MCF 10A (cell line): ENCODE measurements around the gene FAM114A1. TPM values are rescaled to one million over a fixed set of nuclear protein-coding genes. Genes with fewer than 3 reads are reported as not detected.

Experiments used
- BruUV-seq: library from RNA; stranded (reverse); fragments of 400-500 nt; replicated peaks from 2 replicates; lab custom pipeline; 2021; lab: Mats Ljungman, UMichigan
- CTCF ChIA-PET: fragments of 300-600 bp; sonication (Branson Sonifier 250); formaldehyde crosslinking; extraction: SDS; loops from one replicate; lab custom pipeline; 2021; ENCODE audit warnings: antibody characterized with exemption, inconsistent platforms; lab: Yijun Ruan, JAX
- POLR2A ChIA-PET: fragments of 300-600, 350-650 bp; sonication (Branson Sonifier 250); formaldehyde crosslinking; extraction: SDS; loops from one replicate; lab custom pipeline; 2020; ENCODE audit warnings: antibody characterized with exemption, inconsistent platforms; lab: Yijun Ruan, JAX
- DNase-seq: peaks from one replicate; pipeline ENCODE4 v3.0.0-alpha.2; 2018; ENCODE audit not compliant: unreplicated experiment
- H3K27ac Mint-ChIP-seq: one replicate; pipeline ENCODE4 v1.8.0; 2022; ENCODE audit warnings: mild to moderate bottlenecking, low read depth, mixed read lengths; ENCODE audit not compliant: unreplicated experiment
- H3K27me3 Mint-ChIP-seq: one replicate; pipeline ENCODE4 v1.8.0; 2022; ENCODE audit warnings: mixed read lengths; ENCODE audit not compliant: insufficient read depth, unreplicated experiment
- H3K36me3 Mint-ChIP-seq: one replicate; pipeline ENCODE4 v1.8.0; 2022; ENCODE audit warnings: mild to moderate bottlenecking, moderate library complexity, mixed read lengths; ENCODE audit not compliant: insufficient read depth, unreplicated experiment
- H3K4me1 Mint-ChIP-seq: one replicate; pipeline ENCODE4 v1.8.0; 2022; ENCODE audit warnings: mixed read lengths; ENCODE audit not compliant: insufficient read depth, unreplicated experiment
- H3K4me3 Mint-ChIP-seq: one replicate; pipeline ENCODE4 v1.8.0; 2022; ENCODE audit warnings: mild to moderate bottlenecking, moderate library complexity, mixed read lengths; ENCODE audit not compliant: unreplicated experiment
- H3K9me3 Mint-ChIP-seq: one replicate; pipeline ENCODE4 v1.8.0; 2022; ENCODE audit warnings: mixed read lengths; ENCODE audit not compliant: unreplicated experiment
- CTCF ChIP-seq: fragments of 200-600 bp; IDR thresholded peaks from one replicate; pipeline ENCODE4 v1.8.0; 2022; ENCODE audit warnings: antibody characterized with exemption, mild to moderate bottlenecking; ENCODE audit not compliant: unreplicated experiment
- intact Hi-C: fragments of 100-400 bp; cut with micrococcal nuclease; formaldehyde crosslinking; loops from 2 replicates; pipeline ENCODE4 v1.14.1; 2022
- total RNA-seq: library from RNA; stranded (reverse); gene quantifications from 2 replicates; pipeline ENCODE4 v1.2.3, GENCODE V29; 2022

FAM114A1 gene
- total RNA-seq, 1 experiment from 2014 or later = 22.7 TPM

- Mint-ChIP-seq H3K9me3 (no peaks in the 10 kb centered on the region), H3K4me3 (no peak overlapping the region), H3K27me3 (no peaks in the 10 kb centered on the region), H3K36me3 (no peaks in the 10 kb centered on the region), H3K4me1 (peaks cover 27% of the 10 kb centered on the region), H3K27ac (peak overlapping the region; percentile 29)
- intact Hi-C loops = no loop called here
- TF ChIP-seq CTCF = no peak
- DNase-seq = peak; percentile 57
- BruUV-seq = no TSS peak
- POLR2A ChIA-PET = interaction anchor here (0.7 to 3.5 kb wide), 6 partner anchors 8 to 186 kb away, joined by 3 to 36 read pairs (median 5); no protein-coding TSS in a partner anchor
- CTCF ChIA-PET = interaction anchor here (0.6 to 1.0 kb wide), 4 partner anchors 8 to 185 kb away, joined by 3 to 5 read pairs (median 3); no protein-coding TSS in a partner anchor
Measured at GRCh38 chr4:38950159-38950558, 82.6 kb downstream of the FAM114A1 start.

- no peak overlapping the region for H3K4me3 Mint-ChIP-seq
- H3K4me1 Mint-ChIP-seq = peaks cover 27% of the 10 kb centered on the region
- no peak for TF ChIP-seq CTCF
- ChIA-PET CTCF (interaction anchor here (0.7 to 0.9 kb wide), 3 partner anchors 9 to 183 kb away, joined by 3 read pairs; no protein-coding TSS in a partner anchor), POLR2A (interaction anchor here (0.8 to 3.5 kb wide), 3 partner anchors 87 to 185 kb away, joined by 3 to 36 read pairs (median 10); no protein-coding TSS in a partner anchor)
- H3K9me3 Mint-ChIP-seq = no peaks in the 10 kb centered on the region
- no TSS peak for BruUV-seq
- H3K36me3 Mint-ChIP-seq = no peaks in the 10 kb centered on the region
- no peak overlapping the region for H3K27ac Mint-ChIP-seq
- no peaks in the 10 kb centered on the region for H3K27me3 Mint-ChIP-seq
- intact Hi-C loops = no loop called here
- no peak for DNase-seq
Measured at GRCh38 chr4:38950734-38951133, 83.1 kb downstream of the FAM114A1 start.

GRCh38 chr4:38951598-38951997 is 84.0 kb downstream of the FAM114A1 start:
- H3K4me3 Mint-ChIP-seq = no peak overlapping the region

GRCh38 chr4:38952017-38952416 is 84.4 kb downstream of the FAM114A1 start:
- POLR2A ChIA-PET = no interaction called here
- BruUV-seq = no TSS peak

More at GRCh38 chr4:38951598-38951997, 84.0 kb downstream of the FAM114A1 start:
- ChIA-PET POLR2A (no interaction called here), CTCF (interaction anchor here (0.7 to 2.0 kb wide), 3 partner anchors 14 to 182 kb away, joined by 3 to 5 read pairs (median 3); no protein-coding TSS in a partner anchor)
- TF ChIP-seq CTCF = no peak
- no TSS peak for BruUV-seq
- H3K9me3 Mint-ChIP-seq = no peaks in the 10 kb centered on the region
- H3K4me1 Mint-ChIP-seq = peaks cover 27% of the 10 kb centered on the region
- DNase-seq = no peak
- H3K27me3 Mint-ChIP-seq = no peaks in the 10 kb centered on the region
- intact Hi-C loops = no loop called here
- no peaks in the 10 kb centered on the region for H3K36me3 Mint-ChIP-seq
- H3K27ac Mint-ChIP-seq = no peak overlapping the region

More at GRCh38 chr4:38952017-38952416, 84.4 kb downstream of the FAM114A1 start:
- Mint-ChIP-seq H3K36me3 (no peaks in the 10 kb centered on the region), H3K4me3 (no peak overlapping the region), H3K27ac (no peak overlapping the region), H3K27me3 (no peaks in the 10 kb centered on the region), H3K9me3 (no peaks in the 10 kb centered on the region), H3K4me1 (peaks cover 27% of the 10 kb centered on the region)
- intact Hi-C loops = no loop called here
- TF ChIP-seq CTCF = no peak
- CTCF ChIA-PET = interaction anchor here (2.0 kb wide), 1 partner anchor 14 kb away, joined by 5 read pairs; no protein-coding TSS in a partner anchor
- DNase-seq = no peak
